CD4-positive, alpha-beta T cell (primary cell): ENCODE measurements around the gene CD38. TPM values are rescaled to one million over a fixed set of nuclear protein-coding genes. Genes with fewer than 3 reads are reported as not detected.

Source experiments
- ATAC-seq: fragments of 200-7000 bp; cut with Tn5 transposase; one replicate; pipeline ENCODE4 v1.10.0; 2022; ENCODE audit warnings: mild to moderate bottlenecking; ENCODE audit not compliant: poor library complexity
- CTCF ChIA-PET: fragments of 350-600 bp; sonication (Branson Sonifier 250); formaldehyde crosslinking; loops from one replicate; lab custom pipeline; 2021; ENCODE audit warnings: antibody characterized with exemption, inconsistent platforms; lab: Charles Lee
- POLR2A ChIA-PET: fragments of 350-600 bp; sonication (Branson Sonifier 250); formaldehyde crosslinking; loops from one replicate; lab custom pipeline; 2021; ENCODE audit warnings: antibody characterized with exemption, inconsistent platforms; lab: Charles Lee
- DNase-seq, 14 experiments: peaks; one replicate each; pipeline ENCODE4 v3.0.0-alpha.2; 2013 to 2020; ENCODE audit warnings: mixed read lengths in 2 of 14
- H3K27ac ChIP-seq, 2 donors: one replicate each; pipeline versions ENCODE4 v1.5.1 to v1.7.0; 2013; ENCODE audit warnings: low read length in 2 of 2, low read depth in 1 of 2, mild to moderate bottlenecking in 1 of 2
- H3K27me3 ChIP-seq, 2 experiments: 1 replicate in 1 of 2; 2 replicates in 1 of 2; pipeline versions ENCODE4 v1.6.1 to v1.7.0; 2013; ENCODE audit warnings: low read length in 2 of 2, control low read depth in 1 of 2, mild to moderate bottlenecking in 1 of 2, moderate library complexity in 1 of 2; ENCODE audit not compliant: insufficient read depth in 2 of 2, control insufficient read depth in 1 of 2
- H3K36me3 ChIP-seq: one replicate; pipeline ENCODE4 v1.6.1; 2013; ENCODE audit warnings: low read length, control low read depth; ENCODE audit not compliant: insufficient read depth
- H3K4me1 ChIP-seq: one replicate; pipeline ENCODE4 v1.6.1; 2013; ENCODE audit warnings: low read length, control low read depth; ENCODE audit not compliant: insufficient read depth
- H3K4me3 ChIP-seq: one replicate; pipeline ENCODE4 v1.5.1; 2013; ENCODE audit warnings: mild to moderate bottlenecking, low read length, moderate library complexity
- H3K9me3 ChIP-seq, 2 experiments: 1 replicate in 1 of 2; 2 replicates in 1 of 2; pipeline versions ENCODE4 v1.6.1 to v1.7.0; 2013; ENCODE audit warnings: low read length in 2 of 2, mild to moderate bottlenecking in 2 of 2, control low read depth in 1 of 2, moderate library complexity in 1 of 2; ENCODE audit not compliant: control insufficient read depth in 1 of 2, insufficient read depth in 1 of 2
- H3K27ac Mint-ChIP-seq: one replicate; pipeline ENCODE4 v1.8.0; 2020; ENCODE audit warnings: mixed read lengths
- H3K27me3 Mint-ChIP-seq: one replicate; pipeline ENCODE4 v1.8.0; 2021; ENCODE audit warnings: mixed read lengths
- H3K36me3 Mint-ChIP-seq: one replicate; pipeline ENCODE4 v1.8.0; 2021; ENCODE audit warnings: low read depth, mixed read lengths
- H3K4me1 Mint-ChIP-seq: one replicate; pipeline ENCODE4 v1.8.0; 2021; ENCODE audit warnings: low read depth, mixed read lengths
- H3K4me3 Mint-ChIP-seq: one replicate; pipeline ENCODE4 v1.8.0; 2020; ENCODE audit warnings: mild to moderate bottlenecking, mixed read lengths
- H3K9me3 Mint-ChIP-seq: one replicate; pipeline ENCODE4 v1.8.0; 2020; ENCODE audit warnings: mixed read lengths
- CTCF ChIP-seq: fragments of 200-600 bp; IDR thresholded peaks from one replicate; pipeline ENCODE4 v1.8.0; 2022; ENCODE audit warnings: antibody characterized with exemption, mild to moderate bottlenecking
- intact Hi-C, 2 experiments: fragments of 100-400 bp; cut with DNase I in 1 of 2; cut with micrococcal nuclease in 1 of 2; formaldehyde crosslinking; loops; one replicate each; pipeline versions ENCODE4 v1.15.1 to v1.9.0; 2023 to 2025; cut with DNase I, micrococcal nuclease
- total RNA-seq, 174 experiments: library from RNA in 2 of 174; stranded (reverse) in 2 of 174; gene quantifications; one replicate each; pipeline ENCODE4 v1.2.3 and lab custom pipeline; 2021 to 2026

Gene CD38
- total RNA-seq, 2 experiments from 2014 or later = 9.6 to 9.9 TPM

GRCh38 chr4:15881820-15882219 is 103.7 kb downstream of the CD38 start:
- no peak for DNase-seq
- no peak overlapping the region for H3K27ac ChIP-seq
- H3K36me3 ChIP-seq = no peaks in the 10 kb centered on the region
- intact Hi-C loops = loop anchor here (1.0 to 5.0 kb wide), 9 partner anchors 75 to 383 kb away; no protein-coding TSS in a partner anchor
- no peak overlapping the region for H3K4me3 Mint-ChIP-seq
- H3K27me3 ChIP-seq = no peaks in the 10 kb centered on the region
- peaks cover 0 to 4% of the 10 kb centered on the region in 2 experiments for H3K9me3 ChIP-seq
- no peaks in the 10 kb centered on the region for H3K4me1 Mint-ChIP-seq
- ChIA-PET POLR2A (no interaction called here), CTCF (interaction anchor here (1.2 to 1.4 kb wide), 2 partner anchors 74 to 77 kb away, joined by 4 to 8 read pairs; no protein-coding TSS in a partner anchor)
- peaks cover 4% of the 10 kb centered on the region for H3K27me3 Mint-ChIP-seq
- no peak for ATAC-seq
- H3K27ac Mint-ChIP-seq = no peak overlapping the region
- H3K4me3 ChIP-seq = no peak overlapping the region
- H3K9me3 Mint-ChIP-seq = no peaks in the 10 kb centered on the region
- H3K4me1 ChIP-seq = no peaks in the 10 kb centered on the region
- TF ChIP-seq CTCF = no peak
- H3K36me3 Mint-ChIP-seq = no peaks in the 10 kb centered on the region

GRCh38 chr4:15882675-15883086 is 104.6 kb downstream of the CD38 start:
- Histone ChIP-seq H3K27ac (no peak overlapping the region), H3K9me3 (peaks cover 0 to 4% of the 10 kb centered on the region in 2 experiments), H3K27me3 (no peaks in the 10 kb centered on the region), H3K4me3 (no peak overlapping the region), H3K36me3 (no peaks in the 10 kb centered on the region), H3K4me1 (no peaks in the 10 kb centered on the region)
- intact Hi-C loops = loop anchor here (1.0 to 5.0 kb wide), 9 partner anchors 74 to 382 kb away; no protein-coding TSS in a partner anchor
- no peaks in the 10 kb centered on the region for H3K36me3 Mint-ChIP-seq
- no peaks in the 10 kb centered on the region for H3K9me3 Mint-ChIP-seq
- peaks cover 4% of the 10 kb centered on the region for H3K27me3 Mint-ChIP-seq
- H3K4me1 Mint-ChIP-seq = no peaks in the 10 kb centered on the region
- no peak overlapping the region for H3K4me3 Mint-ChIP-seq
- POLR2A ChIA-PET = no interaction called here
- peak in 13 of 14 experiments; percentile 11 to 75 (median 22) for DNase-seq
- peak; percentile 76 for TF ChIP-seq CTCF
- H3K27ac Mint-ChIP-seq = no peak overlapping the region
- CTCF ChIA-PET = interaction anchor here (0.6 to 1.6 kb wide), 6 partner anchors 12 to 126 kb away, joined by 3 to 8 read pairs (median 4); no protein-coding TSS in a partner anchor
- ATAC-seq = peak; percentile 64

DNA sequence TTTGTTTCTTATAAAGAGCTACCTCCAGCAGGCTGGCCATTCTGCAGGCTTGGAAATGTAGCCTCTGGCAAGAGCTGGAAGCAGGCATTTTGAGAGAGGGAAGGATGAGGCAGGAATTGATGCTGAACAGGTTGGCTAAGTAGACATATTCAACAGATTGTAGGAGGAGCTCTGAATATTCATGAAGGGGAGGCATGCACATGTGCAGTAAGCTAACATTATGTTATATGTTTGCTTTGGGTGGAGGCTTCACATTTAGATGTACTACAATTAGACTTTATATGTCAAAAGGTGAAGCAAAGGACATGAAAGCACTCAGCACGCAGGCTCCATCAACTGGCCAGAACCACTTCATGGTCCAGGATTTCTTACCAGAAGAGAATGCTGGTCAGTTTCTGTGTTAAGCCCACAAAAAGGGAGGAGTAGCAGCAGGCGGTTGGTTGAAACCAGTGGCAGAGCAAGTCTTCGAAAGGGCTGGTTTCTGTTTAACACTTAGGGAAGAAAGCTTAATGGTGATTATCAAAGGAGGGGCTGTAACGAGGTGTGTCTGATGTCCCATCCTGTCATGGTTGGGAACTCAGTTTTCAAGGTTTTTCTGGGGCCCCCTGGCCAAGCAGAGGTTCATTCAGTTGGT is 105.6 kb downstream of the CD38 start:
- H3K4me1 ChIP-seq = no peaks in the 10 kb centered on the region
- ChIA-PET POLR2A (no interaction called here), CTCF (interaction anchor here (1.6 kb wide), 1 partner anchor 118 kb away, joined by 5 read pairs; no protein-coding TSS in a partner anchor)
- Mint-ChIP-seq H3K27ac (no peak overlapping the region), H3K36me3 (no peaks in the 10 kb centered on the region), H3K4me3 (no peak overlapping the region), H3K27me3 (peaks cover 4% of the 10 kb centered on the region), H3K4me1 (no peaks in the 10 kb centered on the region), H3K9me3 (no peaks in the 10 kb centered on the region)
- intact Hi-C loops = loop anchor here (2.0 to 5.0 kb wide), 7 partner anchors 73 to 381 kb away; no protein-coding TSS in a partner anchor
- ATAC-seq = no peak
- no peak overlapping the region for H3K27ac ChIP-seq
- TF ChIP-seq CTCF = no peak
- no peak for DNase-seq
- no peaks in the 10 kb centered on the region for H3K9me3 ChIP-seq
- H3K27me3 ChIP-seq = no peaks in the 10 kb centered on the region
- no peaks in the 10 kb centered on the region for H3K36me3 ChIP-seq
- H3K4me3 ChIP-seq = no peak overlapping the region
